Measurements from ENCODE around the gene INF2. TPM values are rescaled to one million over a fixed set of nuclear protein-coding genes. Genes with fewer than 3 reads are reported as not detected.

INF2 gene
- total and polyA plus RNA-seq, 4 donors: 13.1 to 51.6 (median 25.5) TPM

- Histone ChIP-seq H3K9me3 (ENCODE audit: control insufficient read depth in 4 of 4, low read length in 3 of 4) (no peaks in the 10 kb centered on the region), H3K4me1 (ENCODE audit: control insufficient read depth in 4 of 4, insufficient read depth in 4 of 4, low read length in 3 of 4) (peaks cover 0 to 11% (median 7%) of the 10 kb centered on the region in 4 donors), H3K4me3 (ENCODE audit: low read depth in 1 of 3, low read length in 3 of 3) (no peak overlapping the region), H3K27ac (ENCODE audit: low read depth in 1 of 2, low read length in 2 of 2) (no peak overlapping the region), H3K9ac (ENCODE audit: low read depth in 1 of 2, low read length in 2 of 2) (no peak overlapping the region), H3K27me3 (ENCODE audit: control insufficient read depth in 4 of 4, insufficient read depth in 4 of 4, low read length in 3 of 4) (no peaks in the 10 kb centered on the region), H3K36me3 (ENCODE audit: control insufficient read depth in 4 of 4, insufficient read depth in 3 of 4, low read depth in 1 of 4, low read length in 3 of 4) (no peaks in the 10 kb centered on the region)
- WGBS: 92% methylated on average over 9 of the region's 9 CpGs
- DNase-seq (ENCODE audit: low spot score): no peak
- TF ChIP-seq HNF4A (conservative IDR thresholded peaks at IDR 0.05): no peak
- TF ChIP-seq JUND (IDR thresholded peaks at IDR 0.05): no peak
- TF ChIP-seq FOXA1 (IDR thresholded peaks at IDR 0.05): no peak
- no peak for TF ChIP-seq CTCF (IDR thresholded peaks at IDR 0.05; ENCODE audit: low read depth, low read length, missing input control)
- TF ChIP-seq RXRA (IDR thresholded peaks at IDR 0.05): no peak
- TF ChIP-seq YY1 (IDR thresholded peaks at IDR 0.05): no peak
- no peak for TF ChIP-seq FOXA2 (IDR thresholded peaks at IDR 0.05)
Measured at GRCh38 chr14:104673481-104673880, 15.9 kb upstream of the INF2 start.

- TF ChIP-seq ATF3 (IDR thresholded peaks at IDR 0.05) (no peak), ZBTB33 (IDR thresholded peaks at IDR 0.05) (no peak), RXRA (IDR thresholded peaks at IDR 0.05) (no peak), NR2F2 (IDR thresholded peaks at IDR 0.05) (no peak), JUND (IDR thresholded peaks at IDR 0.05) (no peak), REST (IDR thresholded peaks at IDR 0.05) (no peak), GABPA (IDR thresholded peaks at IDR 0.05 in 1 of 2, conservative IDR thresholded peaks at IDR 0.05 in 1 of 2) (no peak), SP1 (IDR thresholded peaks at IDR 0.05) (no peak), HNF4G (IDR thresholded peaks at IDR 0.05) (no peak), YY1 (IDR thresholded peaks at IDR 0.05) (no peak), CTCF (IDR thresholded peaks at IDR 0.05; ENCODE audit: low read depth, low read length, missing input control) (no peak), RAD21 (IDR thresholded peaks at IDR 0.05) (no peak)
- no peak overlapping the region for H3K27ac ChIP-seq (ENCODE audit: low read depth in 1 of 2, low read length in 2 of 2)
- peaks cover 10 to 26% (median 18%) of the 10 kb centered on the region in 4 donors for H3K4me1 ChIP-seq (ENCODE audit: control insufficient read depth in 4 of 4, insufficient read depth in 4 of 4, low read length in 3 of 4)
- H3K9me3 ChIP-seq (ENCODE audit: control insufficient read depth in 4 of 4, low read length in 3 of 4): no peaks in the 10 kb centered on the region
- no peaks in the 10 kb centered on the region for H3K36me3 ChIP-seq (ENCODE audit: control insufficient read depth in 4 of 4, insufficient read depth in 3 of 4, low read depth in 1 of 4, low read length in 3 of 4)
- no peak for DNase-seq (ENCODE audit: low spot score)
- H3K9ac ChIP-seq (ENCODE audit: low read depth in 1 of 2, low read length in 2 of 2): no peak overlapping the region
- WGBS: 97% methylated on average over 2 of the region's 2 CpGs
- no peaks in the 10 kb centered on the region for H3K27me3 ChIP-seq (ENCODE audit: control insufficient read depth in 4 of 4, insufficient read depth in 4 of 4, low read length in 3 of 4)
- no peak overlapping the region for H3K4me3 ChIP-seq (ENCODE audit: low read depth in 1 of 3, low read length in 3 of 3)
Measured at GRCh38 chr14:104675447-104675846, 14.0 kb upstream of the INF2 start.
